ENCODE results near the gene TFPI.
"Not testable (repeated sequence)": the region's sequence is repeated elsewhere in the genome, so short reads cannot be mapped to it uniquely, and the experiment has no call there.

The TFPI gene

GRCh38 chr2:187554011-187554703 is at the start of gene TFPI:
Gene TFPI (minus strand): TSS chr2:187554435. CDS start chr2:187503768, 50,667 bp downstream.
- no peak for DNase-seq

- DNase-seq = no peak
Observed at GRCh38 chr2:187594801-187595200, 40.6 kb upstream of the TFPI start.

GRCh38 chr2:187593697-187594096 is 39.5 kb upstream of the TFPI start:
- no peak for DNase-seq

GRCh38 chr2:187593098-187593497 is 38.9 kb upstream of the TFPI start:
- DNase-seq = no peak

- no peak for DNase-seq
Observed at GRCh38 chr2:187590175-187590574, 35.9 kb upstream of the TFPI start.

GRCh38 chr2:187586011-187586641 is 31.9 kb upstream of the TFPI start:
- DNase-seq = no peak

- no peak for DNase-seq
Observed at GRCh38 chr2:187581125-187581896, 27.1 kb upstream of the TFPI start.

- no peak for DNase-seq
Observed at GRCh38 chr2:187580462-187581124, 26.4 kb upstream of the TFPI start.

GRCh38 chr2:187577310-187577709 is 23.1 kb upstream of the TFPI start:
- no peak for DNase-seq

GRCh38 chr2:187576906-187577305 is 22.7 kb upstream of the TFPI start:
- no peak for DNase-seq

GRCh38 chr2:187575751-187576067 is 21.5 kb upstream of the TFPI start:
- DNase-seq = no peak

- no peak for DNase-seq
Observed at GRCh38 chr2:187574969-187575750, 20.9 kb upstream of the TFPI start.

GRCh38 chr2:187573722-187574121 is 19.5 kb upstream of the TFPI start:
- no peak for DNase-seq

GRCh38 chr2:187571996-187572395 is 17.8 kb upstream of the TFPI start:
- not testable (repeated sequence) for DNase-seq

GRCh38 chr2:187569571-187569970 is 15.3 kb upstream of the TFPI start:
- DNase-seq = no peak

GRCh38 chr2:187569042-187569441 is 14.8 kb upstream of the TFPI start:
- no peak for DNase-seq

GRCh38 chr2:187567126-187567525 is 12.9 kb upstream of the TFPI start:
- no peak for DNase-seq

- DNase-seq = no peak
Observed at GRCh38 chr2:187566712-187567111, 12.5 kb upstream of the TFPI start.

- no peak for DNase-seq
Observed at GRCh38 chr2:187566266-187566665, 12.0 kb upstream of the TFPI start.

- not testable (repeated sequence) for DNase-seq
Observed at GRCh38 chr2:187565618-187566017, 11.4 kb upstream of the TFPI start.

- not testable (repeated sequence) for DNase-seq
Observed at GRCh38 chr2:187556493-187556892, 2.3 kb upstream of the TFPI start.

- no peak for DNase-seq
Observed at GRCh38 chr2:187554704-187555082, 458 bp upstream of the TFPI start.
